Kidney glomerular epithelial cell (primary cell): ENCODE results near the gene FAAH.

Experiments
- DNase-seq: peaks from one replicate; lab custom pipeline; 2025; lab: John Stamatoyannopoulos, UW

Gene FAAH

DNA sequence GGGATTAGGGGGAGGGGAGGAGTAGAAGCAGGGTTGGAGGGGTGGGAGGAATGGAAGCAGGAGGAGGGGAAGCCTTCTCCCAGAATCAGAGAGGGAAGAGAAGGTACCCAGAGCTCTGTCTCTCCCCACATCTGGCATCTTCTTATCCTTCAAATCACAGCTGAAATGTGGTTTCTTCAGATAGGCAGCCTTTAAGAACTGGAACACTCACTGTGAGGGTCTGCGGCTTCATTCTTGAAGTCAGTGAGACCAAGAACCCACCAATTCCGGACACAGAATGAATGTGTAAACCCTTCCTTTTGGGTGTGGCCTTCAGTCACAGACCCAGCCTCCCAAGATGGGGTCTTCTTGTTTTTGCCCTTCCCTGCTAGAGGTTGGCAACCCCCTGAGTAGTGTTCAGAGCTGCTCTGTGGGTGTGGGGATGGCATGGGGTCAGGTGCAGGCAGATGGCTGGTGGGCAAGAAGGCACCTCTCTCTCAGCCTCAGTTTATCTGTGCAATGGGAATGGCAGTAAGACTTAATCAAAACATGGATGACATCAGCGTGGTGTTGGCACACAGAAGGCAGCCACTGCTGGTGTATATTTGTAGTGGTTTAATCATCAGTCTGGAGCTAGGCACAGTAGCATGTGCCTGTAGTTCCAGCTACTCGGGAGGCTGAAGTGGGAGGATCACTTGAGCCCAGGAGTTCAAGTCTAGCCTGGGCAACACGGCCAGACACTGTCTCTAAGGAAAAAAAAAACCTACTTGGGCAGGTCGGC lies 7.2 kb downstream of the FAAH start:
- DNase-seq, result no peak

DNA sequence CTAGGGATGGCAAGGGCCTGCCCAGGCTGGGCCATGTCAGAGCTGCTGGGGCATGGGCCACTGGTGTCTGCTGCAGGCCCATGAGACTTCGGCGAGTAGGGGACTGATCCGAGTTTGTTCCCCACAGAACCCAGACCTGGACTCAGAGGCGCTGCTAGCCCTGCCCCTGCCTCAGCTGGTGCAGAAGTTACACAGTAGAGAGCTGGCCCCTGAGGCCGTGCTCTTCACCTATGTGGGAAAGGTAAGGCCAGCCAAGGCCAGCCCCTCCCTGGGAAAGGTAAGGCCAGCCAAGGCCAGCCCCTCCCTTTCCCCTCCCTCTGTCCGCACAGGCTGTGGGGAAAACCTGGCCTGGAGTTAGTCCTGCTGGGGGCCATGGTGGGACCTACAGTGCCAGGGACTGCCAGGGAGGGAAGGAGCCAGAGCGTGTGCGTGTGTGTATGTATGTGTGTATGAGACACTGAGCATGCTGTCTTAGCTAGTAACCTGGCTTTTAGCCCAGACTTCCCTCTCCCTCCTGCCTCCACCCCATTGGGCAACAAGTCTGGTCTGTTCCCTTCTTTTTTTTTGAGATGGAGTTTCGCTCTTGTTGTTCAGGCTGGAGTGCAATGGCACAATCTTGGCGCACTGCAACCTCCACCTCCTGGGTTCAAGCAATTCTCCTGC lies 8.0 kb downstream of the FAAH start:
- DNase-seq, result peak; percentile 73

DNA sequence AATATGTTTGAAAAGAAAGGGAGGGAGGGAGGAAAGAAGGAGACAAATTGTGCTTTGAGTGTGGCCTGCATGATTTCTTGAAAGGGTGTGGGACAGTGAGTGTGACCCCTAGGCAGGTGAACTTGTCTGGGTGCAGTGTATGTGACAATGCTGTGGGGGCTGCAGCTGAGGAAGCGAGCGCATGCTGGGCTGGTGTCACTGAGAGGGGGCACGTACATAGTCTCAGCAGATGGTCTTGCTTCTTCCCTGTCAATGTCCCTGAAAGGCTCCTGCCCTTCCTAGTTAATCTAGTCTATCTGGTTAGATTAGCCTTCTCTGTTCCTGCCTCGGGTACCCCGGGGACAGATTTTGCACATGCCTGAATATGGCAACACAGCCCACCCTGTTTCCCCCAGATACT lies 9.8 kb downstream of the FAAH start:
- DNase-seq, result no peak

DNA sequence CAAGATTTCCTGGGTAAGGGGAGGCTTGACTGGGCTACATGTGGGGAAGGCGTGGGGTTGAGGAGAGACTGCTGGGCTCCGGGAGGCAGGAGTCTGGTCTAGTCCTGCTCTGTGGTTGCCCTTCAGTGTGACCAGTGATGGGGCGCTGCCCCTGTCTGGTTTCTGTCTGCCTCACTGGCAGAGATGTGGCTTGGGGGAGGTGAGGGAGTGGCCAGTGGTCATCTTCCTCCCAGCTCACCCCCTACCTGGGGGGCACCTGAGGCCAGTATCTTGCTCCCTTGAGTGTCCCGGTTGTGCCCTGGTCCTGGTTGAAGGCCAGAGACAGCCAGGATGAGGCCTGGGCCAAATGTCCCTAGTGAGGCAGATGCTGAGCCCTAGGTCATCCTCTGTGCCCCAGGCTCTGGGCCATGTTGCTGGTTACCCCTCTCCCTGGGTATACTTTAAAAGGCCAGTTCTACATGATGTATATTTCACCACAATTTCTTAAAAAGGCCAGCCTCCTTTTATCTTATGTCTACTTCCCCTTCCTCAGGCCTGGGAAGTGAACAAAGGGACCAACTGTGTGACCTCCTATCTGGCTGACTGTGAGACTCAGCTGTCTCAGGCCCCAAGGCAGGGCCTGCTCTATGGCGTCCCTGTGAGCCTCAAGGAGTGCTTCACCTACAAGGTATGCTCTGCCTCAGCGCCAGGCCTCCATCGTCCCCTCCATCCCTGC lies 10.5 kb downstream of the FAAH start:
- no peak for DNase-seq

DNA sequence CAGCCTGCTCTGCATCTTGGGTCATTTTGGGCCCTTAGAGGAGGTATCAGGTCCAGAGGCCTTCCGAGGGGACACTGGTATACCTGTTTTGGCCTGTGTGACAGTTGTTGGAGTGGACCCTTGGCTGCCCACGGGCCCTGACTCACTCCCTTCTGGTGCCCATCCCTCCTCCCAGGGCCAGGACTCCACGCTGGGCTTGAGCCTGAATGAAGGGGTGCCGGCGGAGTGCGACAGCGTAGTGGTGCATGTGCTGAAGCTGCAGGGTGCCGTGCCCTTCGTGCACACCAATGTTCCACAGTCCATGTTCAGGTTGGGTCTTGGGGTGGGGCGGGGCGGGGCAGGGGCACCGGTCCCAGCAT lies 11.1 kb downstream of the FAAH start:
- DNase-seq, result no peak

DNA sequence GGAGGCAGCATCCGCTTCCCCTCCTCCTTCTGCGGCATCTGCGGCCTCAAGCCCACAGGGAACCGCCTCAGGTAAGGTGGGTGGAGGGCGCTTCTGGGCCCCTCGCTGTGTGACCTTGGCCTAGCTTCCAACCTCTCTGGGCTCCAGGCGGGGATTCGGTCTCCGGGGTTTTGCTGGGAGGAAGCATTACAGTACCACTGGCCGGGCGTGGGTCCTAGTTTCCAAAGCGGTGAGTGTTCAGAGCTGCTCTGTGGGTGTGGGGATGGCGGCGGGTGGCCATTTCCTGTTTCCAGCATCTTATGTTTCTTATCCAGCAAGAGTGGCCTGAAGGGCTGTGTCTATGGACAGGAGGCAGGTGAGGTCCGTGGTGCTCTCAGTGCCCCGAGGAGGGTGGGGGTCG lies 11.6 kb downstream of the FAAH start:
- DNase-seq, result no peak

DNA sequence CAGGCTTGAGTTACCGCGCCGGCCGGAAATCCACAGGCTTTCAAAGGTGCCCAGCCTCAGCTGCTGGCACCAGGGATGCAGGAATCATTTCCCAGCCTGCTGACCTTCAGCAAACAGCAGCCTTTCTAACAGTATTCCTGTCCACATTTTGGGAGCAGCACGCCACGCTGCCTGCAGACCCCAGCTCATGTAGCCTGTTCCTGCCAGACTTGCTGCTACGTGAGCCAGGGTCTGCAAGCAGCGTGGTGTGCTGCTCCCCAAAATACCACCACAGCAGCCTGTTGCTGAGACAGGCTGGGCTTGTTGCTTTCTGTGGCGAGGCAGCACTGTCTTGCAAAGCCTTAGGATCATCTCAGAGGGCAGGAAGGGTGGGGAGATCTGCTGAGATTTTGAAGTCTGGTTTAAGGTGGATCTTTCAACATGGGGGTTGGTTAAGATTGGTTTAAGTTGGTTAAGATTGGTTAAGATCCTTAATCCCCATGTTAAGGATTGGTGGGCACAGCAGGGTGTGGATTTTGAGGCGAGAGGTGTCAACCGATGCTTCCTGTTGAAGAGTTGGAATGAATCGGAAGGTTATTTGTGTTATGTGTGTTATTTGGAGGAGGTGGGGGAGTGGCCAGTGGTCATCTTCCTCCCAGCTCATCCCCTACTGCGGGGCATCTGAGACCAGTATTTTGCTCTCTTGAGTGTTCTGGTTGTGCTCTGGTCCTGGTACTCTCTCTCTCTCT lies 12.9 kb downstream of the FAAH start:
- no peak for DNase-seq

DNA sequence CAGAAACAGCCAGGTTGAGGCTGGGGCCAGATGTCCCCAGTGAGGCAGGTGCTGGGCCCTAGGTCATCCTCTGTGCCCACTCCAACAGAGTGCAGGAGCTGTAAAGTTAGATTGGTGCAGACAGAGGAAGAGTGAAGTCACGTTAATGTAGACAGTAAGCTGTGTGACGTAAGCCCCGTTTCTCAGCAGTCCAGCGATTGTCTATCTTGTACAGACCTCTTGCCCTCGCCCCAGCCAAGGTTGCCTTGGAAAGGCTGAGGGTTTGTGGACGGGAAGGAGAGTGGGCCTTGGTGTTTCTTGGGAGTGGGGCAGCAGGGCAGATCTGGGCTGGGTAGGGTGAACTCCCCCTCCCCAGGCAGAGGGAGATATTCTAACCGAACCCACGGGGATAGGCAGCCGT lies 13.5 kb downstream of the FAAH start:
- no peak for DNase-seq

DNA sequence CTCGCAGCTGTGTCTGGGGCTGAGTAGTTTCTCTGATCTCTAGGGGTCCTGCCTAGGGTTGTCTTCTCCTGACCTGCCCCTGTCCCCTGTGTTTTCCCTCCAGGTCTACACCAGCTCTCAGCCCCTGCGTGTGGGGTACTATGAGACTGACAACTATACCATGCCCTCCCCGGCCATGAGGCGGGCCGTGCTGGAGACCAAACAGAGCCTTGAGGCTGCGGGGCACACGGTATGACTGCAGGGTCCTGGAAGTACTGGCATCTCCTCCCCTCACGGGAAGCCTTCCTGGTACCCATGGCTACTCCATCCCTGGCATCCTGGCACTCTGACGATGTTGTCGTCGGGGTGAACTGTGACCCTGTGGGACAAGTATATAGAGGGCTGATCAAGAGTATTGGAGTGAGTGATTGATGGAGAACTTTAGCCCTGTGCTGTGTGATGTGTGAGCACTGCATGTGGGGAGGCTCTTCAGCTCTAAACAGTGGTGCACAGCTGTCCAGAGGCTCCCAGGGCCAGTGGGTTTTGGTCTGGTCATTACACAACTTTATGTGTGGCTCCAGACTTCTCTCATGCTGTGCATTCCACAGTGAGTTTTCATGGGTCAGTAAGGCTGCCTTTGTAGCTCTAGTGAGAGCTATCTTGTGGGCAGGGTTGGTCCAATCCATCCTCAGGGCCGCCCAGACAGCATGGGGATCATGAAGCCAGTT lies 14.4 kb downstream of the FAAH start:
- DNase-seq, result no peak

DNA sequence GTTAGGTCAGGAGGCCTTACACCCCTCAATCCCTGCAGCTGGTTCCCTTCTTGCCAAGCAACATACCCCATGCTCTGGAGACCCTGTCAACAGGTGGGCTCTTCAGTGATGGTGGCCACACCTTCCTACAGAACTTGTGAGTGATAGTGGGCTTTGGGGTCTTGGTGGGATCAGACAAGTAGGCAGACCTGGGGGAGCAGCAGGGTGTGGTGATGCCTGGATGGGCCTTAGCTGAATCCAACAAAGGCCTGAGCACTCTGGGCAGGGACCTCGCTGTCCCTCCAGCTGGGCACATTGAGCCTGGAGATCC lies 14.9 kb downstream of the FAAH start:
- no peak for DNase-seq

DNA sequence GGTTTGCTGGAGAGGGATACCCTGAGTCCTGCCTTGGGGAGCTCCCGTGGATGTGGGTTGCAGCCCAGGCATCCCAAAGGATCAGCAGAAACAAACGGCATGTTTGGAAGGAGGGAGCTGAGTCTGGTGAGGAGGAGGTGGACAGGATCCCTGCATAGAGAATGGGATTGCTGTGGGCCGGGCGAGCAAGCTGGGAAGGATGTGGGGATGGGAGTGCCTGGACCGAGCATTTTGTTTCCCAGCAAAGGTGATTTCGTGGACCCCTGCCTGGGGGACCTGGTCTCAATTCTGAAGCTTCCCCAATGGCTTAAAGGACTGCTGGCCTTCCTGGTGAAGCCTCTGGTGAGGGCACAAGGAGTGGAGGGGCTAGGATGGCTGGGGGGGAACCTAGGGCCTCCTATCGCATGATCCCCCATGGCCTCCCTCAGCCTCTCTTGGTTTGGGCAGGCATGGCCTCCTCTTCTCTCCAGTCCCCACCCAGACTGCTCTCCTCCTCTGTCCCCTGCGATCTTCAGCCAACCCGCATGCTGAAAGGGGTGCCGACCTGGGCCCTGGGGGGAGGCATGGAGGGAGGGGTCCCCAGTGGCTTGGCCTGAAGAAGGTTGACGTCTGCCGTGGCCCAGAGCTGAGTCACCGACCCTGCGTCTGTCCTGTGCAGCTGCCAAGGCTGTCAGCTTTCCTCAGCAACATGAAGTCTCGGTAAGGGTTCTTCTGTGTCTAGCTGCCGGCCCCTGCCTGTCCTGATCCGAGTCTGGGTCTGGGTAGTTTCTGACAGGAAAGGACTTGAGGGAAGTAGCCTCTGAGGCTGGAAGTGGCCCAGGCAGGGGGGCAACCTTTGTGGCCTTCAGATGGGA lies 16.3 kb downstream of the FAAH start:
- DNase-seq, result no peak

DNA sequence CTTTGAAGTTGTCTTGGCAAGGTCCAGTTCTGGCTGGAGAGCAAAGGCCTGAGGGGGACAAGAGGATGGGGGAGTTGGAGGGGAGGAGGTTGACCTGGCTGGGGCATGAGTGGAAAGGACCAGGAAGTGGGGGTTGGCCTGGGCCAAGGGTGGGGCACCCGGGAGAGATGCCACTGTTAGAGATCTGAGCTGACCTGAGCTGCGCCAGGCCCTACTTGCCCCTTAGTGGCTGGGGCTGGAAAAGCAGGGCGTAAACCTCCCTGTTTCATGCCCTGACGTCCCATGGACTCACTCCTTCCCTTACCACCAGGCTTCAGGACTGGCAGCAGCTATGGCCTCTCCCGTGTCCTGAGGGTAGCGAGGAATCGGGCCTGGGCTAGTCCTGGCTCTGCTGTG lies 16.9 kb downstream of the FAAH start:
- no peak for DNase-seq

DNA sequence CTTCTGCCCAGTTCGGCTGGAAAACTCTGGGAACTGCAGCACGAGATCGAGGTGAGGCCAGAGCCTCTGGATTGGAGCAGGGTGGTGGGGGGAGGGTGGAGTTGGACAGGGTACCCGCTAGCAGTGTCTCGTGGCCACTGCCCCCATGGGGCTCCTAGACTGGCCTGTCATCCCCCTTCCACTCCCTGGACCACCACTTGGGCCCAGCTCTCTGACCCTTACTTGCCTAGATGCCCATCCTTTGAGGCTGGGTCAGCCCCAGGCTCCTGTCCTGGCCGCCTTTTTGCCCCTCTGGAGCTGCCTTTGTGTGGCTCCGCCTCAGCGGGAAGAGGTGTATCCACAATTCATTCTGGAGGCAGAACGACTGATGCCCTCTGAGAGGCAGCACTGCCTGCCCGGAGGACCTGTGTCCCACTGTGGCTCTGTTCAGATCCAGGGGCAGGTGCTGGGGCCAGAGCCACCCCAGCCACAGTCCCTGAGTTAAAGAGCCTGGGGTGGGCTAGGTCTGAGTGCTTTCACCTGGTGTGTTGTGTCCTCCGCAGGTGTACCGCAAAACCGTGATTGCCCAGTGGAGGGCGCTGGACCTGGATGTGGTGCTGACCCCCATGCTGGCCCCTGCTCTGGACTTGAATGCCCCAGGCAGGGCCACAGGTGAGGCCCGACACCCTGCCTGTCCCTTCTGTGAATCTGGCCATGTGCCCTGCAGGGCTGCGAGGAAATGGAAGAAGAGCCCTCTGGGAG lies 17.7 kb downstream of the FAAH start:
- no peak for DNase-seq

DNA sequence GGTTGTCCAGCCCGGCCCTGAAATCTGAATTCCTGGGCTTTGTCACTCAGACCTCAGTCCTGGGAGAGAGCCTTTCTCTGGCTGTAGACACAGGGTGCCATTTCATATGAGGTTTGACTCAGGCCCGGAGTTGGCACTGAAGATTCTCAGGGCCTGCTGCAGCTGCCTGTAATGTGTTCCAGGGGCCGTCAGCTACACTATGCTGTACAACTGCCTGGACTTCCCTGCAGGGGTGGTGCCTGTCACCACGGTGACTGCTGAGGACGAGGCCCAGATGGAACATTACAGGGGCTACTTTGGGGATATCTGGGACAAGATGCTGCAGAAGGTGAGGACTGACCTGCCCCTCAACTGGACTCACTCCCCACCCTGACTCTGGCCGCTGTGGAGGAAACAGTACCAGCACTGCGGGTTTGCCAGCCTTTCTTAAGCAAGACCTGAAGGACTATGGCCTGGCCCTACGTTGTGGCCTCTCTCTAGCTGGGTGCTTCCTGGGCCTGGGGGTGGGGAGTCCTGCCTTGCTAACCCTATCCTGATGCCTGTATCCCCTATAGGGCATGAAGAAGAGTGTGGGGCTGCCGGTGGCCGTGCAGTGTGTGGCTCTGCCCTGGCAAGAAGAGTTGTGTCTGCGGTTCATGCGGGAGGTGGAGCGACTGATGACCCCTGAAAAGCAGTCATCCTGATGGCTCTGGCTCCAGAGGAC lies 18.9 kb downstream of the FAAH start:
- DNase-seq, result no peak

DNA sequence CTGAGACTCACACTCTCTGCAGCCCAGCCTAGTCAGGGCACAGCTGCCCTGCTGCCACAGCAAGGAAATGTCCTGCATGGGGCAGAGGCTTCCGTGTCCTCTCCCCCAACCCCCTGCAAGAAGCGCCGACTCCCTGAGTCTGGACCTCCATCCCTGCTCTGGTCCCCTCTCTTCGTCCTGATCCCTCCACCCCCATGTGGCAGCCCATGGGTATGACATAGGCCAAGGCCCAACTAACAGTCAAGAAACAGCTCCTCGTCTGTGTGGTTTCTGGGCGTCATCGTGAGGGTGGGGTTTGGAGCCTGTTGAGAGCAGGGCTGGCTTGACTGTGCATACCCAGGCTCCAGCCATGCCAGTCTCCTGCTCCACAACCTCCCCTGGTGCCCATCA lies 19.5 kb downstream of the FAAH start:
- DNase-seq, result no peak

DNA sequence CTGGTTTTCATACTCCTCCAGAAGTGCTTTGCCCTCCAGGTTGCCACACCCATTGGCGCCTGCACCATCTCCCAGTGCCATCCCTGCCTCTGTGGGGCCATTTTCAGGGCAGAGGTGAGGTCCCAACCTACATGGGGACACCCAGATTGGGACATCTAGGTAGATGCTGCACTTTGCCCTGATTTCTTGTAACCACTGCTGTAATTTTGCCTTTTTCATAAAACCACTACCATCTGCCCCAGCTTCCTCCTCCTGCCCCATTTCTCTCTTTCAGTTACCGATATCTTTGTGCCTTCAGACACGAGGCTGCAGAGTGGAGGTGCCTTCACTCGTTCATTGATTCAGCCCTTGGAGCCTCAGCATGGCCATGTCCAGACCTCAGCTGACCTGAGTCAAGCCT lies 21.4 kb downstream of the FAAH start:
- DNase-seq, result no peak

DNA sequence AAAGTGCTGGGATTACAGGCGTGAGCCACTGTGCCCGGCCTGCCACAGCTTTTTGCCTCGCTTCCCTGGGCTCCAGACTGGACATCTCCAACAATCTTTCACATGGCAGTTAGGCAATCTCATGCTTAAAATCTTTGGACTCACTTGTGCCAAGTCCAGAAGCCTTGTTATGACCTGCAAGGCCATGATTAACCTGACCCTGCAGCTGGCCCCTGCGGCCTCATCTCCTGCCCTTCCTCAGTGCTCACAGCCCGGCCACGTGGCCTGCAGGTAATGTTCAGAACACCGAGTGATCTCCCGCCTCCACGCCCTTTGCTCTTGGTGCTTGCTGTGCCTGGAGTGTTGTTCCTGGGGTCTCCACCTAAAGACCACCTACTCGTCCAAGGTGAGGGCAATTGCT lies 24.9 kb downstream of the FAAH start:
- no peak for DNase-seq

DNA sequence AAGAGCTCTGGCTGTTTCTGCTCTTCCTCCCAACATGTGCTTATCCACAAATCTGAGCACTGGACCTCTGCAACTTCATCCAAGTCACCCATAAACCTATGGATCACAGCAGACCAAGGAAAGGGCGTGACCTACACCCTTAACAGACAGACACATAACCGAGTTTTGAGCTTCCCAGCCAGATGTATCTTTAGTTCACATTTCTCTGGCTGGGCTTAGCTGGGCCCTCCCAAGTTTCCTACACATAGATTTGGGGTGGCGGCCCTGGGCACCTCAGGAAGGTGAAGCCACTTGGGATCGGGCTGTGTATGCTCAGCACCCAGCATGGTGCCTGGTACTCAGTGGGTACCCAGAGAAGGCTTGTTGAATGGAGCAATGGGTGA lies 26.4 kb downstream of the FAAH start:
- no peak for DNase-seq

DNA sequence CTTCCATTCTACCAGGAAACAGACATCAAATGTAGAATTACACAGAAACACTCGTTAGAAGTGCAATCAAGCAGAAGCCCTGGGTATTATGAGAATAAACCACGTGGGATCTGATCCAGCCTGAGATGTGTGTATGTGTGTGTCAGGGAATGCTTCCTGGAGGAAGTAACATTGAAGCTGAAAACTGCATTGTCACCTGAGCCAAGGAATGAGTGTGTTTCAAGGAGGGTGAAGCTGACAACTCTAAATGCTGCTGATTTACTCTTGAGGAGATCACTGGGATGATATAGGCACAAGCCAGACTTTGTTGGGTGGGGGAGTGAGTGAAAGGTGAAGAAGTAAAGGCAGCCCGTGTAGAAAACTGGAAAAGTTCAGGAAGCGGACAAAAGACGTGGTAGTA lies 27.6 kb downstream of the FAAH start:
- DNase-seq, result no peak

DNA sequence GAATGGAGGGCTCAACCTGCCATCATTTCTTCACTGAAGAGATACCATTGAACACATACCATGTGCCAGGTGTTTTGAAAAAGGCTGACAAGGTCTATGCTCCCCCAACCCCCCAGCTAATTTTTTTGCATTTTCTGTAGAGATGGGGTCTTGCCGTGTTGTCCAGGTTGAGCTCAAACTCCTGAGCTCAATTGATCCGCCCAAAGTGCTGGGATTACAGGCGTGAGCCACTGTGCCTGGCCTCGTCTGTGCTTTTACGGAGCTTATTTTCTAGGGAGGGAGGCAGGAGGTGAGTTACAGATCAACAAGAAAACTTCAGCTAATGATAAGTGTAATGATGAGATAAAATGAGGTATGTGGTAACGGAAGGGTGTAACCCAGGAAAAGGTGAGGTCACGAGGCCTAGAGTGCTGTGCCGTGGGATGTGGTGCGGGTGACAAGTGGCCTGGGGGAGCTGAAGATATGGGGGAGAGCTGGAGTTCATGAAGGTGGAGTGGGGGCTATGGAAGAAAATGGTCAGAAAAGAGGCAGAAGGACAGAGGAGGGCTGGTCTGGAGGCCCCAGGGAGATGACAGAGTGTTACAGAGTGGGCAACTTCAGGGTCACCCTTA lies 28.2 kb downstream of the FAAH start:
- DNase-seq, result no peak
